ENCODE measurements around the gene RAB20.
"Not testable (repeated sequence)": the region's sequence is repeated elsewhere in the genome, so short reads cannot be mapped to it uniquely, and the experiment has no call there.

The RAB20 gene

GRCh38 chr13:110492679-110493593, 68.6 kb downstream of the RAB20 start:
- DNase-seq (ENCODE audit: low read depth in 2 of 3, low spot score in 2 of 3) = no peak

GRCh38 chr13:110491869-110492678, 69.4 kb downstream of the RAB20 start:
- DNase-seq (ENCODE audit: low read depth in 2 of 3, low spot score in 2 of 3) = no peak

- DNase-seq (ENCODE audit: low read depth in 2 of 3, low spot score in 2 of 3) = no peak
These were observed 71.3 kb downstream of the RAB20 start for GRCh38 chr13:110490009-110490770.

GRCh38 chr13:110486880-110487279, 74.6 kb downstream of the RAB20 start:
- not testable (repeated sequence) for DNase-seq (ENCODE audit: low read depth in 2 of 3, low spot score in 2 of 3)

- no peak for DNase-seq (ENCODE audit: low read depth in 2 of 3, low spot score in 2 of 3)
These were observed 75.3 kb downstream of the RAB20 start for GRCh38 chr13:110486061-110486715.

- no peak for DNase-seq (ENCODE audit: low read depth in 2 of 3, low spot score in 2 of 3)
These were observed 75.9 kb downstream of the RAB20 start for GRCh38 chr13:110485604-110486003.

GRCh38 chr13:110484290-110485048, 77.1 kb downstream of the RAB20 start:
- no peak for DNase-seq (ENCODE audit: low read depth in 2 of 3, low spot score in 2 of 3)

- DNase-seq (ENCODE audit: low read depth in 2 of 3, low spot score in 2 of 3) = no peak
These were observed 78.0 kb downstream of the RAB20 start for GRCh38 chr13:110483386-110483968.

GRCh38 chr13:110480161-110480560, 81.4 kb downstream of the RAB20 start:
- DNase-seq (ENCODE audit: low read depth in 2 of 3, low spot score in 2 of 3) = no peak

GRCh38 chr13:110479648-110480047, 81.9 kb downstream of the RAB20 start:
- DNase-seq (ENCODE audit: low read depth in 2 of 3, low spot score in 2 of 3) = no peak

- DNase-seq (ENCODE audit: low read depth in 2 of 3, low spot score in 2 of 3) = no peak
These were observed 82.3 kb downstream of the RAB20 start for GRCh38 chr13:110479215-110479545.

GRCh38 chr13:110478405-110479214, 82.9 kb downstream of the RAB20 start:
- no peak for DNase-seq (ENCODE audit: low read depth in 2 of 3, low spot score in 2 of 3)

GRCh38 chr13:110477706-110478245, 83.7 kb downstream of the RAB20 start:
- DNase-seq (ENCODE audit: low read depth in 2 of 3, low spot score in 2 of 3) = no peak

- no peak for DNase-seq (ENCODE audit: low read depth in 2 of 3, low spot score in 2 of 3)
These were observed 85.3 kb downstream of the RAB20 start for GRCh38 chr13:110476220-110476617.

GRCh38 chr13:110475550-110476219, 85.8 kb downstream of the RAB20 start:
- no peak for DNase-seq (ENCODE audit: low read depth in 2 of 3, low spot score in 2 of 3)

GRCh38 chr13:110475117-110475516, 86.4 kb downstream of the RAB20 start:
- DNase-seq (ENCODE audit: low read depth in 2 of 3, low spot score in 2 of 3) = no peak

- no peak for DNase-seq (ENCODE audit: low read depth in 2 of 3, low spot score in 2 of 3)
These were observed 86.8 kb downstream of the RAB20 start for GRCh38 chr13:110474713-110475112.
